Cardiac ventricle fibroblast (primary cell): ENCODE data around the gene LRRC8D. TPM values are rescaled to one million over a fixed set of nuclear protein-coding genes. Genes with fewer than 3 reads are reported as not detected.

ENCODE experiments used
- total RNA-seq: library from RNA; depleted of rRNA; stranded (reverse); fragments of >200 nt; gene quantifications from 2 replicates; pipeline ENCODE4 v1.2.3, GENCODE V29; 2015

LRRC8D gene
- total RNA-seq: 21.3 and 24.8 TPM in 2 replicates

GRCh38 chr1:89820422-89821321 is at the start of gene LRRC8D:
Gene LRRC8D, plus strand, starts transcription at chr1:89821032. Its CDS starts 112,037 bp downstream, at chr1:89933069.

Other genes starting within 250 kb of the LRRC8D start
- 4.3 and 5.8 TPM in 2 replicates for gene LRRC8C, start 187.9 kb upstream of the LRRC8D start, total RNA-seq
- gene ZNF326, start 174.1 kb downstream of the LRRC8D start, total RNA-seq: 5.5 and 7.8 TPM in 2 replicates